Endometrial microvascular endothelial cells (primary cell): ENCODE measurements around the gene TOP2B. TPM values are rescaled to one million over a fixed set of nuclear protein-coding genes. Genes with fewer than 3 reads are reported as not detected.

Experiments
- in situ Hi-C: cut with HindIII; loops from 2 replicates; pipeline ENCODE4 v1.10.0; 2017; ENCODE audit warnings: low sequenced_read_pairs, low pct_unique_long_range_greater_than_20kb; ENCODE audit errors: inconsistent ontology term
- total RNA-seq: library from RNA; depleted of rRNA; stranded (reverse); fragments of >200 nt; gene quantifications from one replicate; pipeline ENCODE4 v1.2.3, GENCODE V29; 2015; ENCODE audit errors: inconsistent ontology term

The TOP2B gene
- total RNA-seq, 1 donor from 2014 or later: 70.4 TPM

DNA sequence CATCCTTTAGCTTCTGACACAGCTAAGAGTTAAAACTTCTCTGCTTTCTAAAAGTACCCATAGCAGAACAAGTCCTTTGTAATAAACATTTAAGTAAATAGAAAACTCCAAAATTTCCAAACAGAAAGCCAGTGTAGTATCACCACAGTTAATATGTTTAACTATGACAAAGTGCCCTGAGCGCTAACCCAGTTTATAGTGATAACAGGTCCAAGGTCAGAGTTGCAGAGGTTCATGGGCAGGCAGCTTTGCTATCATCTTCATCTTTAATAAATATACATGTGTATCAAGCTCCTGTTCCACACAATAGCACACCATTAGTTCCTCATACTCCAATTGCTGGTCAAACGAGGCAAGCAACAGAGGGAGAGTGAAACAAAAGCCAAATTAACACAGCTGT is 12.4 kb upstream of the TOP2B start:
- in situ Hi-C loops: no loop called here

DNA sequence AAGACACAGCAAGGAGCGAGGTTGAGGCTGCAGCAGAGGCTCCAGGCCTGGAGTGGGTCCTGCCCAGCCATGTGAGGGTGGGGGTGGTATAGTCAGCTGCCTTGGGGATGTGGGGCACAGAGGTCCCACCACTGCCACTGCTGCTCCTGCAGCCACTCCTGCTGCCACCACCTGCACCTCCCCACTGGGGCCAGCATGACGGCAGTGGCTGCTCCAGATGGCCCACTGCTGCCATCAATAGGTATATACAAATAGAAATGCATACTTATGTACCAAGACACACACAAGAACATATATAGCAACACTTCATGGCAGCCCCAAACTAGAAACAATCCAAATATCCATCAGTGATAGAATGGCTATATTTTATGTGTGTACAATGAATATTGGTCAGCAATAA is 10.0 kb upstream of the TOP2B start:
- in situ Hi-C loops: no loop called here

DNA sequence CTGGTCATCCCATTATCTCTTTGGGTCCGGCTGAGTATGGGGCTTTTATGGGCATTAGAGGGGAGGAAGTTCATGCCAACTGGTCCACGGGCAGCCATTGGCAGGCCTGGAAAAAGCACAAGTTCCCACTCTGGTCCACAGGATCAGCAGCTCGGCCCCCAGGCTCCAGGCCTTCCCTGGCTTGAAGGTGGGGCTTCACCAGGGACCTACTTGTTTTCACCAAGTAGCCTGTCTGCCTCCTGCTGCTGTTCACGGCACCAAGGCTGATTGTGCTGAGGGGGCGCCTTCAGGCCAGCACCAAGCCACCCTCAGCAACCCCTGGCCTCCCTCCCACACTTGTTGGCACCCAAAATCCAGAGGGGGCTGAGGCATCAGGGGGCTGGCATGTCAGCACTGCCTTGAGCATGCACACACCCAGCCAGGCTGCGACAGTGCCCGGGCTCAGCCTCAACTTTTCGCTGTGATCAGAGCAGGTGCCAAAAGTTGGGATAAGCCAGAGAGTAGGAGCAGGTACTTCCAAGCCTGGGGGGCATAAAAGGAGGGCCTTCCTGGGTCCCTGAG is 9.1 kb upstream of the TOP2B start:
- in situ Hi-C loops: no loop called here

DNA sequence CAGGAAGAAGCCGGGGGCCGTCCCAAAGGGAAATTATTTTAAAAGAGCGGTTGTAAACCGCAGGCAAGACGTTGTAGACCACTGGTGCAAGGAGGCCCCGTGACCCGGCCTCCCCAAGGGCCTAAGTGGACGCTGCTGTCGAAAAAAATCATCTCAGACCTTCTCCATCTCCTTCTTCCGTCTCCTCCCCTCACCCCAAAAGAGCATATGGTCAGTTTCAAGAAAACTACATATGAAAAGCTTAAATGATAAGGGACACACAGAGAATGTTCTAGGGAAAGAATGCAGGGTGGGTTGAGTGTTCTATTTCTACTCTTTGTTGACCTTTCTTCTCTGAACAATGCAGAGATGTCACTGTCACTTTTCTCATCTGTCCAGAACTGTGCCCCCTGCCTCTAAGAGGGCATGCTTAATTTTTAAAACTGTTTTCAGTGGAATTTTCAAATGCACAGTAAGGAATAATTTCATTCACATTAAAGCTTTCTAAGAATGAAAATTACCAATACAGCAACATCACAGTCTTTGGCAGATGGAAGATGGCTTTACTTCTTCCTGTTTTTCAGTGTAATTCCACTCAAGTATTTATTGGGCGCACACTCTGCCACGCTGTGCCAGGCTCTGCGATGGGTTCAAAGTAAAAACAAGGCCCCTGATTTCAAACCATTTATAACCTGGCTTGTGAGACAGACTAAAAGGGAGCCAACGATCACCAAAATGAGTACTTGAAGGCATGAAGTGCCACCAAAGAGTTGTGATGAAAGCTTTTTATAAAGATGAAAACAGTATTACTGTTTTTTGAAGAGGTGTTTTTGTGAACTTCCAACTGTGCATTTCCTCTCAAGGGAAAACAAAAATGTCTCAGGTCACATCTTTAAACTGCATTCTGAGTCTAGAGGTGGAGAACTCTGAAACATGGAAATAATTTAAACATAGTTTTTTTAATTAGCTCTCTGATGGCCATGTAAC is 891 bp upstream of the TOP2B start:
- in situ Hi-C loops: loop anchor here (10.0 kb wide), 1 partner anchor 79 kb away; no protein-coding TSS in a partner anchor

DNA sequence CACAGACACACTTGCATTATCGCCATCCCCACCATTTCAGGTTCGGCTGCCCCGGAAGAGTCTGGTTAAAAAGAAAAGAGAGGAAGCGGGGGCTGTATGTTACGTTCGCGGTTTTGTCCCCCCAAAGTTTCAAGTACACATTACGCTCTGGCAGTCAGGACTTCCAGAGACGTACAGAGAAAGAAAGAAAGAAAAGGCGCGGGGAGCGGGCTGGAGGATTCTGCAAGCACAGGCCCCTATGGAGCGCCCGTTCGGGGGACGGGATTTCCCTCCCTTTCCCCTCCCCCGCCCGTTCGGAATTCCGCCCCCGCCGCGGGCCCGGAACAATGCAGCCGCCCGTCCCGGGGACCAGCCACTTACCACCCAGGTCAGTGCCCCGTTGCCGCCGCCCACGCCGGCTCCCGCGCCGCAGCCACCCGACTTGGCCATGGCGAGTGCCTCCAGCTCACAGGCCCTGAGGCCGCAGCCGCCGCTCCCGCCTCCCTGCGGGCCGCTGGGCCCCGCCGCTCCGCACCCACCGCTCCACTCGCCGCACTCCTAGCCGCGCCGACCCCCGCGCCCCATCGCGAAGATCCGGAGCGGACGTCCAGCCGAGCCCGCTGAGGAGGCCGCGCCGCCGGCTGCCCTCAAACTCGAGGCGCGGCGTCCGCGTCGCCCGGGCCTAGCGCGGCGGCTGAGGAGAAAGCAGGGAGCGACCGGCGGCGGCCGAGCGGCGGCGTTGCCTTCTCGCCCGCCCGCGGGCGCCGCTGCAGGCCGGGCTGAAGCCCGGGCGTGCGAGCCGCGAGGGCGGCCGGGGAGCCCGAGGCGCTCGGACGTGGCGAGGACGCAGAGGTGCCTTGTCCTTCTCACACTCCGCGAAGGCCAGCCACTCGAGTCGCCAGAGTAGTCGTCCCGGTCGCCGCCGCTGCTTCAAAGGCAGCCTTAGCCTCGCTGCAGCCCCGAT is 567 bp downstream of the TOP2B start:
- in situ Hi-C loops: loop anchor here (10.0 kb wide), 1 partner anchor 81 kb away; no protein-coding TSS in a partner anchor

DNA sequence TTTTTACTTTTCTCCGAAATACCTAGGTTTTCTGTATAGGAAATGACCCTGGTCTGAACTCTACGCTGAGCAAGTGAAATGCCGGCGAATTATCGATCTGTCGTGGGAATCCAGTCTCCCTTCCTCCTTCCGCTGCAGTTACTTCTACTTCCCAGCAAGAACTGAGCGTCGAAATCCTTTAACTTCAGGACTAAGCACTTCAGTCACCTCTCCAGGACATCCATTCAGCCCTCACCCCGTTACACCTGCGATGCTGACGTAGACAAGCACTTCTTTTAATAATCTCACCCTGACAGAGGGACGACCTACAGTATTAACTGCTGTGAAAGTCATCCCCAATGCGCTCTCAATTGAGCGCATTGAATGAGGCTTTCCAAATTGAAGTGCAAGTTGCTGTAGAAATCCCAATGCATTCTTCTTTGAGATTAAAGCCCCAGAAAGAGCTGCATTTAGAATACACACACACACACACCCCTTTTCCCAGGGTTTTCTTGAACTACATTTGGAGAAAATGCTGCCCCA is 1.3 kb downstream of the TOP2B start:
- in situ Hi-C loops: loop anchor here (10.0 kb wide), 1 partner anchor 81 kb away; no protein-coding TSS in a partner anchor

DNA sequence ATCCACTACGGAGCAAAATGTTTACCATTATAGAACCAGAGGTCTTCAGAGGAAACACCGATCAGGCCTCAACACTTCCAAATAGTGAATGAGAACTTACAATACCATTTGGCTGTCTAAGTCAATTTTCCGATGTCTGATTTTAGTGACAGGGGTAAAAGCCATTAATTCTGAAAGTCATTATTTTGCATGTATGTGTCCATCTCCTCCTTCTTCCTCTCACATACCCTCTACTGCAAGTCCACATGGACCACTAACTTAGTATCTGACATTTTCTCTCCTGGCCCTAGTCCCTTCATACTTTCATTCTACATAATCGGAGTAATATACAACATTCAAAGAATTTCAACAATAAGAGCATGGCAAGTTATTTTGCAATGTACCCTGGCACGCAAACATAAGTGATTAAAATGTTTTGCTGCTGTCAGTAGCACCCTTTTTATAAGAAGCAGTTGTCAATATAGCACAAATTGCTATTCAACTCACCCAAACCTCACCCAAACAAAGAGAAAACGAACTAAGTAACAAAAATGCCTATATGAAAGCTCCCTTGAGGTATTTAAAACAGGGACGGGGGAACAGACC is 1.9 kb downstream of the TOP2B start:
- in situ Hi-C loops: loop anchor here (10.0 kb wide), 1 partner anchor 82 kb away; no protein-coding TSS in a partner anchor

DNA sequence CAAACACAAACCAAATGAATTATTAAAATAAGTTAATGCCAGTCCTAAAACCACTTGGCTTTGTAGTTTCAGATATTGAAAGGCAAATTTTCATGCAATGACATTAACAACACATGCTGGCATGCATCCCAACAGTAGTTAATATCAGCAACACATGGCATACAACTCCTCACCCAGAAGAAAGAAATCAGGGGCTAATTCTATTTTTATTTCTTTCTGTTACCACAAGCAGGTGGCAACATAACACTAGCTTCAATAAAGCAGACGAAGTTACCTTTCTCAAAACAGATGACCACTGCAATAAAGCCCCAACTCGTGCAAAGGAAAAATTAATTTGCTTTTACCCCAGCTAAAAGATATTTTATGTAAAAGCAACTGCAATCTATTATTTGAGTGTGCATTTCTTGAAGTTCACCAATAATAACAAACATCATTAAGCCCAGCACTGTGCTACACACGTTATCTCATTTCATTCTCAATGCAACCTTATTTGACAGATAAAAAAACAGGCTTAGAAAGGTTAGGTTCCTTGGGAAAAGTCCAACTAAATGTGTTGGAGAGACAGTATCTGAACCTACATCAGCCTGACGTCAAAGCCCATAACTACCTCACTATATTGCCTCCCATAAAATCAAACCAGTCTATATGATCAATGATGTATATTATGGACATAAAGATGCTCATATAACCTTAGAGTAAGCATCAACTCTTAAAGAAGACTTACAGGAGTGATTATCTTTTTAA is 2.8 kb downstream of the TOP2B start:
- in situ Hi-C loops: loop anchor here (10.0 kb wide), 1 partner anchor 83 kb away; no protein-coding TSS in a partner anchor

DNA sequence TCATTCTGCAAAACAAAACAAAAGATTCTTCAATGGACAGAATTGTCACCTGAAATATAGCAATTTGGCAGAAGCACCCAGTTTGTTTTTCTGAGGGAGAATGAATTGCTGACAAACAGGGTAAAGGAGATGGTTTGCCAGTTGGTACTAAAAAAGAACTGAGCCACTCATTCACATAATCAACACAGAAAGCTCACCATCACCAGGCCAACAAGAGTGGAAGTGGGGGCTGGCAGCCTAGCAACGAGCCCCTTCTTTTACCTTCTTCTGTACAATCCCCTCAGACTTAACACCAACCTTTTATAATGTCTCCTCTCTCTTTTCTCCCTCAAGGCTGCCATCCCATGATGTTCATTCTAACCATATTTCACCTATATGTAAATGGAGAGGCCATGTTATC is 5.9 kb downstream of the TOP2B start:
- in situ Hi-C loops: no loop called here

DNA sequence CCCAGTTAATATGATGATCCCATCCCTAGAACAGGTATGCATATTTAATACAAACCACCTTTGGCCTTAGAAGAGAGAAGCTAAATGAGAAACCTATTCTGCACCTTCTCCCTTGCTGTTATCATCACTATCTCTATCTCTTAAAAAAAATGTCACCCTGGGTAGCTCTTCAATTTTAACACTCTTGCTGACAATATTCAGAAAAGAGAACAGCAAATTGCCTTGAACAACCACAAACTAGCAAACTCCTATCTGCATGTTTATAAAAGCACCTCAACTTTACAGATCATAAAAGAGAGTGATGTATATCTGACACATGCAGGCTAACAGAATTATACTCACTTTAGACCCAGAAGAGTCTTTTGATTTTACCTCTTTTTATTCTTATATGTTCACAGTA is 7.4 kb downstream of the TOP2B start:
- in situ Hi-C loops: no loop called here

DNA sequence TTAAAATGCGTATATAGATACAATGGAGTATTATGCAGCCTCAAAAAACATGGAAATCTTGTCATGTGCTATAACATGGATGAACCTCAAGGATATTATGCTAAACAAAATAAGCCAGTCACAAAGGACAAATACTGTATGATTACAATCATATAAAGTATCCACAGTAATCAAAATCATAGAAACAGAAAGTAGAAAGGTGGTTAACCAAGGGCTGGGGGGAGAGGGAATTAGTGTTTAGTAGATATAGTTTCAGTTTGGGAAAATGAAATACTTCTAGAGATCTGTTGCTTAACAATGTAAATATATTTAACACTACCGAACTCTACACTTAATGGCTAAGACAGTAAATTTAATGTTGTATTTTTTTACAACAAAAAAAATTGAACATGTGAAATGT is 9.0 kb downstream of the TOP2B start:
- in situ Hi-C loops: no loop called here

DNA sequence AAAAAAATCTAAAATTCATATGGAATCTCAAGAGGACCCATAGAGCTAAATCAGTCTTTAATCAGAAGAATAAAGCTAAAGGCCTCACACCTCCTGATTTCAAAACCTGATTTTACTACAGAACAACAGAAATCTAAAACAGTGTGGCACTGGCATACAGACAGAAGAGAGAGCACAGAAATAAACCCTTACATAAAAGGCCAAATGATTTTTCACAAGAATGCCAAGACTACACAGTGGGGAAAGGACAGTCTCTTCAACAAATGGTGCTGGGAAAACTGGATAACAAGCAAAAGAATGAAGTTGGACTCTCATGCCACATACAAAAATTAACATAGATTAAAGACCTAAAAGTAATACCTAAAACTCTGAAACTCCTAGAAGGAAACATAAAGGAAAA is 10.1 kb downstream of the TOP2B start:
- in situ Hi-C loops: no loop called here

DNA sequence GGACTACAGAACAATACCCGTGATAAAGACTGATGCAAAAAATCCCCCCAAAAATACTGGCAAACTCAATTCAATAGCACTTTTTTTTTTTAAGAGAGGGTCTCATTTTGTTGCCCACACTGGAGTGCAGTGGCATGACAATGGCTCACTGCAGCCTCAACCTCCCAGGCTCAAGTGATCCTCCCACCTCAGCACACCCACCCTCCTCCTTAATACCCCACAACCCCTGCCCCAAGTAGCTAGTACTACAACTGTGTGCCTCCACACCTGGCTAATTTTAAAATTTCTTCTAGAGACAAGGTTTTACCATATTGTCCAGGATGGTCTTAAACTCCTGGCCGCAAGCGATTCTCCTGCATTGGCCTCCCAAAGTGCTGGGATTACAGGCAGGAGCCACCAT is 11.4 kb downstream of the TOP2B start:
- in situ Hi-C loops: no loop called here

DNA sequence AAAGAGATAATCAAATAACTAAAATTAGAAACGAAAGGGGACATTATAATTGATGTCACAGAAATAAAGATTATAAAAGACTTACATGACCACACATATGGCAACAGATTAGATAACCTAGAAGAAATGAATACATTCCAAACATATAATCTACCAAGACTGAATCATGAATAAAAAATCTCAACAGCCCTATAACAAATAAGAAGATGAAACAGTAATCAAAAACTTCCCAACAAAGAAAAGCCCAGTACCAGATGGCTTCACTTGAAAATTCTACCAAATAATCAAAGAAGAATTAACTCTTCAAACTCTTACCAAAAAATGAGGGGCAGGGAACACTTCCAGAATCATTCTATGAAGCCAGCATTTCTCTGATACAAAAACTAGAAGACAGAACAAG is 11.8 kb downstream of the TOP2B start:
- in situ Hi-C loops: no loop called here

DNA sequence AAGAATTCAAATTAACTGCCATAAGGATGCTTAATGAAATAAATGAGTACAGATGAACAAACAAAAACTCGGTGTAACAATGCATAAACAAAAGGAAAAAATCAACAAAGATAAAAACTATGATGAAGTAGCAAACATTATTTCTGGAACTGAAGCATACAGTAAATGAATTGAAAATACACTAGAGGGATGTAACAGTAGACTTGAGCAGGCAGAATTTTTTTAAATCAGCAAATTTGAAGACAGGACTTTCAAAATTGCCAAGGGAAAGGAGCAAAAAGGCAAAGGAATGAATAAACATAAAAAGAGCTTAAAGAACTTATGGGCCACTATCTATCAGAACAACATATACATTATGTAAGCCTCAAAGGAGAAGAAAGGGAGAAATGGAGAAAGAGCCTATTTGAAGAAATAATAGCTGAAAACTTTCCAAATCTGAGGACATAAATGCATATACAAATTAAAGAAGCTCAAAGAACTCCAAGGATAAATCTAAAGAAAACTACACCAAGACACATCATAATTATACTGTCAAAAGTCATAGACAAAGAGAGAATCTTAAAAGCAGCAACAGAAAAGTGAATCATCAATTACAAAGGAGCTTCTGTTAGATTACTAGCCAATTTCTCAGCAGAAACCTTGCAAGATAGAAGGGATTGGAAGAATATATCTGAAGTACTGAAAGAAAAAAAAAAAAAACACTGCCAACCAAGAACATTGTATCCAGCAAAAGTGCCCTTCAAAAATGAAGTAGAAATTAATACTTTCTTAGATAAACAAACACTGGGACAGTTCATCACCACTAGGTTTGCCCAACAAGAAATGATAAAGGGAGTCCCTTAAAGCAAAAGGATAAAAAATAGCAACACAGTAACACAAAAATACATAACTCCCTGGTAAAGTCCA is 15.5 kb downstream of the TOP2B start:
- in situ Hi-C loops: no loop called here

DNA sequence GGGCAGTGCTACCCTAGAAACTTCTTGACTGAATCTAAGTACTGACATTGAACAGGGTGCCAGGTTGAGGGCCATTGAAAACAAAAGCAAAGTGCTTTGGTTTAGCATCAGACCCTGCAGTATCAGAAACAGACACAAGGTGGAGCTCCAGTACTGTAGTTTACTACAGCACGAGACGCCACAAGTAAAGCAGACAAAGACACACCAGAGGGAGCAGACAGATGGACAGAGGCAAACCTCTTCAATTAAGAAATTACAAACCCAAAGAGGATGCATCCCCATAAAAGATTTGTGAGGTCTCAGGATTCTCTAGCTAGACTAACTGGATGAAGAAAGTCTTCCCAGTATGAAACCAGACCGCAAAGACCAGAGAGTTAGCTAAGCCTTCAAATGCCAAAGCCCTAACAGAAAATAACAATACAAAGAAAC is 16.6 kb downstream of the TOP2B start:
- in situ Hi-C loops: no loop called here

DNA sequence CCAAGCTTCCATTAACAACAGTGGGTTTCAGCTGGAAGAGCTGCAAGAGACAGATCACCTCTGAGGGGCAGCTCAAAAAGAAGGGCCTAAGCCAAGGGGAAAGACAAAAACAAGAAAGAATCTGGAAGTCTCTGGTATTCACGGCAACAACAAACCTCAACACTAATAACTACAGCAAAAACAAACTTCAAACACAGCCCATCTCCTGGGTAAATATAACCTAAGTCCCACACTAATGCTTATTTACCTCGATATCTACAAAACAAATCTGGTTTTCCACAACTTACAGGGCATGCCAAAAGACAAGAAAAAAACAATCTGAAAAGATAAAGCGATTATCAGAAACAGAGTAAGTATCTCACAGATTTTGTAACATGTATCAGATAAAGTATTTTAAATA is 29.7 kb downstream of the TOP2B start:
- in situ Hi-C loops: no loop called here
